Measurements from ENCODE around the gene APOA4. TPM values are rescaled to one million over a fixed set of nuclear protein-coding genes. Genes with fewer than 3 reads are reported as not detected.

Gene APOA4
- total and polyA plus RNA-seq, 2 of the 13 experiments (the other 11 are each of a cell fraction or from before 2014, with no cell fraction given), result 3.8 to 7.2 TPM

DNA sequence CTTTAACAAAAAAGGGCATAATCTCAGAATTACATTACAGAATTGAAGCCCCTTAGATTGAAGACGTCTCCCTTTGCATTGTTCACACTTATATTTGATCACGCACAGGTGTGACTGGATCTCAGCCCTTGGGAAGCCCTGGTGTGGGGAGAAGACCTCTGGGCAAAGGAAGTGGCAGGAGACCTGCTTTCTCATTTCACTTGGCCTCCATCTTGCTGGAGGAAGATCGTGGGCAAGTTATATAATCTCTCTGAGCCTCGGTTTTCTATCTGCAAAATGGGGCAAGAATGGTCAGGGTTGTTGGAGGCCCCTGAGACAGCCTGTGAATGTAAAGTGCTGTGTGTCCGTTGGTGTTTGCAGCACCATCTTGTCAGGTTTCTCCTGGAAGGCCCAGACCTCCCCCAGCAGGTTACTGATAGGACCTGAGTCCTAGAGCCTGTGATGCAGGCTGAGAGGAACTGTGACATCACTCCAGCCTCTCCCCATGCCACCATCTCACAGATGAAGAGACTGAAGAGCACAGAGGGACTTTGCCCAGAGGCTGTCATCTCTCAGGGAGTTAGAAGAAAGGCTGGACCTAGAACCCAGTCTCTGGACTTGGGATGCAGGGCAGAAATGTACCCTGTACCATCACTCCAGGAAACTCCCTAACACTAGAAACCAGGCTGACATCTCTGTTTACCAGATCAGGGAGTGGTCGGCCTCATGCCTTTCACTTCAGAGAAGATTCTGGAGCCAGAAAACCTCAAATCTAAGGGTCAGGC is 15.4 kb upstream of the APOA4 start:
- BruUV-seq (replicated peaks), result no TSS peak
- H3K9me3 ChIP-seq (ENCODE audit: low read length), result no peaks in the 10 kb centered on the region
- peaks cover 0 to 2% of the 10 kb centered on the region in 2 experiments; a peak in 3 of 5 replicates for H3K36me3 ChIP-seq (replicated peaks in 1 of 2; ENCODE audit: control insufficient read depth in 1 of 2, insufficient read depth in 2 of 2, low read length in 2 of 2)
- in situ Hi-C loops (cut with HindIII; ENCODE audit: extremely low pct_ligation_motif_present, low pct_unique_long_range_greater_than_20kb) (loop anchor here (5.0 kb wide), 1 partner anchor 46 kb away; the partner anchor contains the start of gene APOA5), intact Hi-C loops (cut with micrococcal nuclease; ENCODE audit: unreplicated experiment) (no loop called here)
- H3K4me2 ChIP-seq (ENCODE audit: low read depth, low read length), result peak overlapping the region; percentile 92
- POLR2A ChIA-PET, result interaction anchor here (1.5 to 18.4 kb wide), 10 partner anchors 12 to 307 kb away, joined by 7 to 1365 read pairs (median 27); partner anchors contain the start of genes APOA4, APOA5, APOC3 and PAFAH1B2
- peak; percentile 20 for DNase-seq (ENCODE audit: low spot score)
- peak overlapping the region in 1 of 3 experiments; percentile 92; a peak in 2 of 6 replicates for H3K4me3 ChIP-seq (replicated peaks in 1 of 3; ENCODE audit: insufficient read depth in 1 of 3, low read depth in 2 of 3, low read length in 3 of 3)
- ATAC-seq, result no peak
- peak overlapping the region; percentile 99 for H3K27ac ChIP-seq (ENCODE audit: extremely low read length, insufficient read depth, low read length)
- peaks cover 87% of the 10 kb centered on the region for H3K4me1 ChIP-seq (ENCODE audit: insufficient read depth, low read length)
- H4K20me1 ChIP-seq (ENCODE audit: insufficient read depth, low read length), result peaks cover 9% of the 10 kb centered on the region; the same call in 1 of the 2 replicates
- H3K9ac ChIP-seq (ENCODE audit: insufficient read depth, low read depth, low read length), result peak overlapping the region; percentile 60; the same call in 1 of the 2 replicates
- H3K27me3 ChIP-seq (ENCODE audit: control insufficient read depth in 1 of 2, insufficient read depth in 2 of 2, low read length in 2 of 2), result no peaks in the 10 kb centered on the region
- CTCF ChIA-PET (ENCODE audit: low intra/inter-chr PET ratio, low total read pairs), result no interaction called here
- 52% methylated on average over 4 of the region's 6 CpGs for WGBS (ENCODE audit: low lambda C conversion rate)
- no peak overlapping the region for H2AFZ ChIP-seq (ENCODE audit: low read length)
- peaks cover 23% of the 10 kb centered on the region for H3K79me2 ChIP-seq (ENCODE audit: insufficient read depth, low read length)
- FAIRE-seq, result peak; percentile 56
- peak; percentile 70; the same call in 1 of the 2 replicates for TF ChIP-seq HBP1 (CRISPR knock-in tag; IDR thresholded peaks at IDR 0.05; ENCODE audit: low read depth)
- TF ChIP-seq PAXIP1 (CRISPR knock-in tag; conservative IDR thresholded peaks at IDR 0.05), result 0 out of 2 replicates have a peak, but pooled peaks have one; percentile 20
- TF ChIP-seq ZSCAN25 (CRISPR knock-in tag; IDR thresholded peaks at IDR 0.05), result 0 out of 2 replicates have a peak, but pooled peaks have one; percentile 36
- TF ChIP-seq ZNF280D (CRISPR knock-in tag; IDR thresholded peaks at IDR 0.05), result no peak
- TF ChIP-seq ZNF225 (CRISPR knock-in tag; IDR thresholded peaks at IDR 0.05), result no peak
- peak; percentile 23 for TF ChIP-seq ZNF18 (CRISPR knock-in tag; IDR thresholded peaks at IDR 0.05; ENCODE audit: insufficient replicate concordance)
- TF ChIP-seq TEF (CRISPR knock-in tag; IDR thresholded peaks at IDR 0.05), result peak; percentile 76
- TF ChIP-seq, protein P1, sequence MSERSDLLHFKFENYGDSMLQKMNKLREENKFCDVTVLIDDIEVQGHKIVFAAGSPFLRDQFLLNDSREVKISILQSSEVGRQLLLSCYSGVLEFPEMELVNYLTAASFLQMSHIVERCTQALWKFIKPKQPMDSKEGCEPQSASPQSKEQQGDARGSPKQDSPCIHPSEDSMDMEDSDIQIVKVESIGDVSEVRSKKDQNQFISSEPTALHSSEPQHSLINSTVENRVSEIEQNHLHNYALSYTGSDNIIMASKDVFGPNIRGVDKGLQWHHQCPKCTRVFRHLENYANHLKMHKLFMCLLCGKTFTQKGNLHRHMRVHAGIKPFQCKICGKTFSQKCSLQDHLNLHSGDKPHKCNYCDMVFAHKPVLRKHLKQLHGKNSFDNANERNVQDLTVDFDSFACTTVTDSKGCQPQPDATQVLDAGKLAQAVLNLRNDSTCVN (CRISPR knock-in tag; IDR thresholded peaks at IDR 0.05; ENCODE audit: borderline replicate concordance), result peak; percentile 35; the same call in 1 of the 2 replicates
- 0 out of 2 replicates have a peak, but pooled peaks have one; percentile 22 for TF ChIP-seq SRY (CRISPR knock-in tag; IDR thresholded peaks at IDR 0.05)

Data from HepG2 (cell line).